Smooth muscle cell (in vitro differentiated cells): ENCODE results near the gene HIF1A. TPM values are rescaled to one million over a fixed set of nuclear protein-coding genes. Genes with fewer than 3 reads are reported as not detected.

Source experiments
- DNase-seq: peaks from one replicate; lab custom pipeline; 2025; ENCODE audit not compliant: unreplicated experiment; lab: John Stamatoyannopoulos, UW
- H2AFZ ChIP-seq: fragments of 200-600 bp; sonication (generic); 2 replicates; pipeline ENCODE4 v1.6.0; 2016; ENCODE audit warnings: antibody characterized with exemption, low read depth, mild to moderate bottlenecking
- H3F3A ChIP-seq: fragments of 200-600 bp; sonication (generic); 2 replicates; pipeline ENCODE4 v1.6.0; 2017; ENCODE audit warnings: antibody characterized with exemption, low read depth
- H3K27ac ChIP-seq: fragments of 200-600 bp; sonication (generic); 2 replicates; pipeline ENCODE4 v1.5.1; 2016; ENCODE audit warnings: low read depth, mild to moderate bottlenecking
- H3K27me3 ChIP-seq: fragments of 200-600 bp; sonication (generic); 2 replicates; pipeline ENCODE4 v1.6.1; 2016; ENCODE audit warnings: low read depth, mild to moderate bottlenecking
- H3K36me3 ChIP-seq: fragments of 200-600 bp; sonication (generic); 2 replicates; pipeline ENCODE4 v1.5.1; 2016; ENCODE audit warnings: low read depth
- H3K4me1 ChIP-seq: fragments of 200-600 bp; sonication (generic); 2 replicates; pipeline ENCODE4 v1.5.1; 2016; ENCODE audit warnings: low read depth
- H3K4me2 ChIP-seq: fragments of 200-600 bp; sonication (generic); 2 replicates; pipeline ENCODE4 v1.6.0; 2016; ENCODE audit warnings: mild to moderate bottlenecking
- H3K4me3 ChIP-seq: fragments of 200-600 bp; sonication (generic); 2 replicates; pipeline ENCODE4 v1.5.1; 2016; ENCODE audit warnings: mild to moderate bottlenecking
- H3K79me2 ChIP-seq: fragments of 200-600 bp; sonication (generic); 2 replicates; pipeline ENCODE4 v1.6.0; 2016; ENCODE audit warnings: low read depth, mild to moderate bottlenecking
- H3K9ac ChIP-seq: fragments of 200-600 bp; sonication (generic); 2 replicates; pipeline ENCODE4 v1.6.0; 2016; ENCODE audit warnings: low read depth
- H3K9me3 ChIP-seq: fragments of 200-600 bp; sonication (generic); replicated peaks from 2 replicates; pipeline ENCODE4 v1.5.1; 2016; ENCODE audit warnings: low read depth
- H4K20me1 ChIP-seq: fragments of 200-600 bp; sonication (generic); 2 replicates; pipeline ENCODE4 v1.6.0; 2016; ENCODE audit warnings: low read depth
- WGBS: methylation state at CpG from one replicate; pipeline ENCODE4 v1.1.7; 2016; ENCODE audit warnings: low lambda C conversion rate; 5-methylcytosine and 5-hydroxymethylcytosine counted together
- polyA plus RNA-seq: library from polyadenylated mRNA; unstranded; fragments of >200 nt; fragmentation: Nextera tagmentation; extraction: Ambion mirVana; gene quantifications from 2 replicates; pipeline ENCODE4 v1.2.1, GENCODE V29; 2016
- total RNA-seq: library from RNA; depleted of rRNA; stranded (reverse); fragments of >200 nt; gene quantifications from 2 replicates; pipeline ENCODE4 v1.2.3, GENCODE V29; 2014
- TF ChIP-seq, protein P1 (sequence below): fragments of 200-600 bp; sonication (generic); IDR thresholded peaks from 2 replicates; pipeline ENCODE4 v1.5.1; 2017; ENCODE audit warnings: borderline replicate concordance, mild to moderate bottlenecking, antibody characterized with exemption; ENCODE audit not compliant: insufficient read depth, poor library complexity, severe bottlenecking

The HIF1A gene
- total and polyA plus RNA-seq, 2 experiments from 2014 or later, result 140 to 376 TPM

DNA sequence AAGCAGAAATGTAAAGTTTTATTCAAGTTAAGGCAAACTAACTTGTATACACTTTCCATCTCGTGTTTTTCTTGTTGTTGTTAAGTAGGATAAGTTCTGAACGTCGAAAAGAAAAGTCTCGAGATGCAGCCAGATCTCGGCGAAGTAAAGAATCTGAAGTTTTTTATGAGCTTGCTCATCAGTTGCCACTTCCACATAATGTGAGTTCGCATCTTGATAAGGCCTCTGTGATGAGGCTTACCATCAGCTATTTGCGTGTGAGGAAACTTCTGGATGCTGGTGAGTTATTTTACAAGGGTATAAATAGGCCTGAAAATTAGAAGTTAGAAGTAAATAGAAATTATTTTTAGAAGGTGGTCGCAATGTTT, 25.0 kb downstream of the HIF1A start:
- Histone ChIP-seq H3K4me3 (peak overlapping the region; percentile 11), H3F3A (peaks cover 16% of the 10 kb centered on the region), H3K9me3 (no peaks in the 10 kb centered on the region), H4K20me1 (peaks cover 98% of the 10 kb centered on the region), H3K4me1 (peaks cover 47% of the 10 kb centered on the region), H3K36me3 (peaks cover 15% of the 10 kb centered on the region), H3K4me2 (peak overlapping the region; percentile 80), H3K79me2 (peaks cover 100% of the 10 kb centered on the region), H3K9ac (peak overlapping the region; percentile 48), H3K27ac (peak overlapping the region; percentile 90), H3K27me3 (no peaks in the 10 kb centered on the region), H2AFZ (no peak overlapping the region)
- WGBS, result 15% methylated on average over 9 of the region's 9 CpGs
- no peak for DNase-seq
- TF ChIP-seq, protein P1, sequence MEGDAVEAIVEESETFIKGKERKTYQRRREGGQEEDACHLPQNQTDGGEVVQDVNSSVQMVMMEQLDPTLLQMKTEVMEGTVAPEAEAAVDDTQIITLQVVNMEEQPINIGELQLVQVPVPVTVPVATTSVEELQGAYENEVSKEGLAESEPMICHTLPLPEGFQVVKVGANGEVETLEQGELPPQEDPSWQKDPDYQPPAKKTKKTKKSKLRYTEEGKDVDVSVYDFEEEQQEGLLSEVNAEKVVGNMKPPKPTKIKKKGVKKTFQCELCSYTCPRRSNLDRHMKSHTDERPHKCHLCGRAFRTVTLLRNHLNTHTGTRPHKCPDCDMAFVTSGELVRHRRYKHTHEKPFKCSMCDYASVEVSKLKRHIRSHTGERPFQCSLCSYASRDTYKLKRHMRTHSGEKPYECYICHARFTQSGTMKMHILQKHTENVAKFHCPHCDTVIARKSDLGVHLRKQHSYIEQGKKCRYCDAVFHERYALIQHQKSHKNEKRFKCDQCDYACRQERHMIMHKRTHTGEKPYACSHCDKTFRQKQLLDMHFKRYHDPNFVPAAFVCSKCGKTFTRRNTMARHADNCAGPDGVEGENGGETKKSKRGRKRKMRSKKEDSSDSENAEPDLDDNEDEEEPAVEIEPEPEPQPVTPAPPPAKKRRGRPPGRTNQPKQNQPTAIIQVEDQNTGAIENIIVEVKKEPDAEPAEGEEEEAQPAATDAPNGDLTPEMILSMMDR, result no peak

DNA sequence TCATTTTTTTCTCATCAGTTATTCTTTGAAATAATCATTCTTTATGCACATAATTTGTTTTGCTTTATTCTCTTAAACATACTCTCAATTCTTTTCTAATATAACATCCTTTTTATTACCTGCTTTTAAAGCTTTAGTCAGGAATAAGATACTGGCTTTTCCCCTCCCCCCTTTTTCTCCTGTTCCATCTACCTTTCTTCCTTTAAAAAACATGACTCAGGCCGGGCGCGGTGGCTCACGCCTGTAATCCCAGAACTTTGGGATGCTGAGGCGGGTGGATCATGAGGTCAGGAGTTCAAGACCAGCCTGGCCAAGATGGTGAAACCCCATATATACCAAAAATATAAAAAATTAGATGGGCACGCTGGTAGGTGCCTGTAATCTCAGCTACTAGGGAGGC, 25.4 kb downstream of the HIF1A start:
- H3K9ac ChIP-seq, result peak overlapping the region; percentile 41
- H3K27ac ChIP-seq, result peak overlapping the region; percentile 90
- TF ChIP-seq, protein P1, result no peak
- H2AFZ ChIP-seq, result no peak overlapping the region
- no peak for DNase-seq
- H3K4me2 ChIP-seq, result peak overlapping the region; percentile 80
- peaks cover 16% of the 10 kb centered on the region for H3F3A ChIP-seq
- H3K79me2 ChIP-seq, result peaks cover 100% of the 10 kb centered on the region
- H3K36me3 ChIP-seq, result peaks cover 15% of the 10 kb centered on the region
- no peaks in the 10 kb centered on the region for H3K9me3 ChIP-seq
- peaks cover 98% of the 10 kb centered on the region for H4K20me1 ChIP-seq
- WGBS, result 65% methylated on average over 6 of the region's 6 CpGs
- no peaks in the 10 kb centered on the region for H3K27me3 ChIP-seq
- H3K4me1 ChIP-seq, result peaks cover 42% of the 10 kb centered on the region
- no peak overlapping the region for H3K4me3 ChIP-seq

GRCh38 chr14:61724133-61724532, 28.8 kb downstream of the HIF1A start:
- WGBS, result 60% methylated on average over 1 of the region's 2 CpGs
- Histone ChIP-seq H4K20me1 (peaks cover 88% of the 10 kb centered on the region), H3K27me3 (no peaks in the 10 kb centered on the region), H3F3A (peaks cover 22% of the 10 kb centered on the region), H3K4me3 (no peak overlapping the region), H3K36me3 (peaks cover 43% of the 10 kb centered on the region), H3K27ac (peak overlapping the region; percentile 90), H3K4me1 (peaks cover 9% of the 10 kb centered on the region), H3K79me2 (peaks cover 99% of the 10 kb centered on the region), H3K9ac (no peak overlapping the region), H3K9me3 (no peaks in the 10 kb centered on the region), H3K4me2 (no peak overlapping the region), H2AFZ (no peak overlapping the region)
- TF ChIP-seq, protein P1, result no peak
- DNase-seq, result no peak
